ENCODE results near the gene PPP1R13B. TPM values are rescaled to one million over a fixed set of nuclear protein-coding genes. Genes with fewer than 3 reads are reported as not detected.
A peak's percentile ranks its signal among the peaks of the same experiment; 100 is the strongest.

Gene PPP1R13B
- total RNA-seq, 1 donor from 2014 or later: 16.2 TPM

DNA sequence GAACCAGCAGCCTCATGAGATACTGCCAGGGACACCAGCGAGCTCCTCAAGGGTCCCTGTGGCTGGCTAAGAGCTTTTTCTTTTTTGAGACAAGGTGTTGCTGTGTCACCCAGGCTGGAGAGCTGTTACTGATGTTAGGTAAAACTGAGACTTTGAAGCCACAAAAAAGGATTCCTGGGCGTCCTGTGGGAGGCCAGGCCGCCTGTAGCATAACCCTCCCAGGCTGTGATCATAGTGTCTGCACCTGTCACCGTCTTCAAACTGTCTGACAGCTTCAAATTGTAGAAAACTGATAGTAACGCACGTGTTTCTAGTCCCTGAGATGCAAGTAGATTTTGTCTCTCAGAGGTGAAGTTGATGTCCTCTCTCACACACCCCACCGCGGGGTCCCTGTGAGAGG is 127.6 kb downstream of the PPP1R13B start:
- TF ChIP-seq, protein P1, sequence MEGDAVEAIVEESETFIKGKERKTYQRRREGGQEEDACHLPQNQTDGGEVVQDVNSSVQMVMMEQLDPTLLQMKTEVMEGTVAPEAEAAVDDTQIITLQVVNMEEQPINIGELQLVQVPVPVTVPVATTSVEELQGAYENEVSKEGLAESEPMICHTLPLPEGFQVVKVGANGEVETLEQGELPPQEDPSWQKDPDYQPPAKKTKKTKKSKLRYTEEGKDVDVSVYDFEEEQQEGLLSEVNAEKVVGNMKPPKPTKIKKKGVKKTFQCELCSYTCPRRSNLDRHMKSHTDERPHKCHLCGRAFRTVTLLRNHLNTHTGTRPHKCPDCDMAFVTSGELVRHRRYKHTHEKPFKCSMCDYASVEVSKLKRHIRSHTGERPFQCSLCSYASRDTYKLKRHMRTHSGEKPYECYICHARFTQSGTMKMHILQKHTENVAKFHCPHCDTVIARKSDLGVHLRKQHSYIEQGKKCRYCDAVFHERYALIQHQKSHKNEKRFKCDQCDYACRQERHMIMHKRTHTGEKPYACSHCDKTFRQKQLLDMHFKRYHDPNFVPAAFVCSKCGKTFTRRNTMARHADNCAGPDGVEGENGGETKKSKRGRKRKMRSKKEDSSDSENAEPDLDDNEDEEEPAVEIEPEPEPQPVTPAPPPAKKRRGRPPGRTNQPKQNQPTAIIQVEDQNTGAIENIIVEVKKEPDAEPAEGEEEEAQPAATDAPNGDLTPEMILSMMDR (IDR thresholded peaks at IDR 0.05): no peak
- DNase-seq (no peak), ATAC-seq (ENCODE audit: low read depth) (no peak)
- no peak overlapping the region for H3K4me3 Mint-ChIP-seq
- H3K27me3 Mint-ChIP-seq: no peaks in the 10 kb centered on the region
- H3K27ac Mint-ChIP-seq: no peak overlapping the region
- H3K36me3 Mint-ChIP-seq (ENCODE audit: low read depth): peaks cover 3% of the 10 kb centered on the region
- POLR2A ChIA-PET: no interaction called here
- H3K9me3 Mint-ChIP-seq: no peaks in the 10 kb centered on the region
- CTCF ChIA-PET: no interaction called here
- peaks cover 24% of the 10 kb centered on the region for H3K4me1 Mint-ChIP-seq
- intact Hi-C loops (cut with micrococcal nuclease): loop anchor here (10.0 kb wide), 1 partner anchor 385 kb away; the partner anchor contains the start of gene EIF5

DNA sequence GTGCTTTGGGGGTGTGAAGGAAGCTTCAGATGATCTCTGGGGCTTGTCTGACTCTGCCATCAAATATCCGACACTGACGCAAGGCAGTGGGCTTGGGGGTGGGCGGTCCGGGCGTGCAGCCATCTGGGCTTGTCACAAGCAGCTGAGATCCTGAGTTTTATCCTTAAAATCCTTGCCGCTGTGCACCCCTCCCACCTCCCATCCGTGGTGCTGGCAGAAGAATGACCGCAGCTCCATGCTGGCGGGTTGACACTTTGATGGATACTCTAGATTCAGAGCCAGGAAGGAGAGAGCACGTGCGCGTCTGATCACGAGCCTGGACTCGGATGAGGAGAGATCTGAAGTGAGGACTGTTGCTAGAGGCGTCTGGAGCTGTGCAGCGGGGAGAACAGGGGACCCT is 128.8 kb downstream of the PPP1R13B start:
- Mint-ChIP-seq H3K4me3 (no peak overlapping the region), H3K9me3 (no peaks in the 10 kb centered on the region), H3K36me3 (ENCODE audit: low read depth) (peaks cover 3% of the 10 kb centered on the region), H3K4me1 (peaks cover 34% of the 10 kb centered on the region), H3K27me3 (no peaks in the 10 kb centered on the region), H3K27ac (no peak overlapping the region)
- DNase-seq (no peak), ATAC-seq (ENCODE audit: low read depth) (no peak)
- TF ChIP-seq, protein P1 (IDR thresholded peaks at IDR 0.05): no peak
- intact Hi-C loops (cut with micrococcal nuclease): loop anchor here (10.0 kb wide), 1 partner anchor 384 kb away; the partner anchor contains the start of gene EIF5
- POLR2A ChIA-PET: interaction anchor here (0.5 to 0.7 kb wide), 2 partner anchors 8 to 202 kb away, joined by 4 to 5 read pairs; no protein-coding TSS in a partner anchor
- CTCF ChIA-PET: no interaction called here

GRCh38 chr14:103716899-103717411 is 130.4 kb downstream of the PPP1R13B start:
- H3K36me3 Mint-ChIP-seq (ENCODE audit: low read depth): peaks cover 3% of the 10 kb centered on the region
- intact Hi-C loops (cut with micrococcal nuclease): loop anchor here (10.0 kb wide), 1 partner anchor 382 kb away; the partner anchor contains the start of gene EIF5
- TF ChIP-seq, protein P1 (IDR thresholded peaks at IDR 0.05): no peak
- peaks cover 34% of the 10 kb centered on the region for H3K4me1 Mint-ChIP-seq
- H3K9me3 Mint-ChIP-seq: no peaks in the 10 kb centered on the region
- POLR2A ChIA-PET: interaction anchor here (0.6 kb wide), 1 partner anchor 57 kb away, joined by 4 read pairs; no protein-coding TSS in a partner anchor
- CTCF ChIA-PET: no interaction called here
- ATAC-seq (ENCODE audit: low read depth): no peak
- peak overlapping the region; percentile 81 for H3K4me3 Mint-ChIP-seq
- no peak for DNase-seq
- H3K27me3 Mint-ChIP-seq: no peaks in the 10 kb centered on the region
- no peak overlapping the region for H3K27ac Mint-ChIP-seq

GRCh38 chr14:103716091-103716801 is 131.1 kb downstream of the PPP1R13B start:
- H3K36me3 Mint-ChIP-seq (ENCODE audit: low read depth): peaks cover 4% of the 10 kb centered on the region
- H3K4me1 Mint-ChIP-seq: peaks cover 34% of the 10 kb centered on the region
- TF ChIP-seq, protein P1 (IDR thresholded peaks at IDR 0.05): no peak
- ATAC-seq (ENCODE audit: low read depth) (no peak), DNase-seq (no peak)
- intact Hi-C loops (cut with micrococcal nuclease): loop anchor here (10.0 kb wide), 1 partner anchor 381 kb away; the partner anchor contains the start of gene EIF5
- POLR2A ChIA-PET: interaction anchor here (0.5 to 1.5 kb wide), 7 partner anchors 11 to 1399 kb away, joined by 3 to 7 read pairs (median 4); partner anchors contain the start of gene KLC1
- peak overlapping the region; percentile 81 for H3K4me3 Mint-ChIP-seq
- no peak overlapping the region for H3K27ac Mint-ChIP-seq
- no peaks in the 10 kb centered on the region for H3K27me3 Mint-ChIP-seq
- H3K9me3 Mint-ChIP-seq: no peaks in the 10 kb centered on the region
- CTCF ChIA-PET: no interaction called here

All from activated B cell treated with CpG ODN at 0.5 μM for 24 hours (primary cell).